ENCODE data around the gene SLIT1.

The SLIT1 gene

DNA sequence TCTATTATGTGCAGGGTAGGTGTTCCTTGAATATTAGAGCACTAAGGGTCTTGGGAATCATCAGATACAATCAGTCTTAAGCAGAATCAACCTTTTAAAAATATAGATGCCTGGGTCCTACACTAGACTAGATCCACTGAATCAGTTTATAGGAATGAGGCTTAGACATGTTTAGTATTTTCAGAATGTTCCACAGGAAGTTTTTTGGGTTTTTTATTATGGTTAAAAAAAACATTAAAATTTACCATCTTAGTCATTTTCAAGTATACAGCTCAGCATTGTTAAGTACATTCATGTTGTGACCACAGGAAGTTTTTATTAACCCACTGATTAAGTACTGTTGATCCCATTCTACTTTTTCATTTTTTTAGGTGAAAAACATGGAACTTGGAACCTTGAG lies 217.9 kb downstream of the SLIT1 start:
- Histone ChIP-seq H3K36me3 (replicated peaks) (no peaks in the 10 kb centered on the region), H3K27ac (no peak overlapping the region), H3K4me3 (ENCODE audit: low read depth, low read length) (no peak overlapping the region), H3K27me3 (replicated peaks) (no peaks in the 10 kb centered on the region)
- no peak for DNase-seq
- in situ Hi-C loops (cut with HindIII; ENCODE audit: low pct_ligation_motif_present, low sequenced_read_pairs) = no loop called here
- TF ChIP-seq, protein P1, sequence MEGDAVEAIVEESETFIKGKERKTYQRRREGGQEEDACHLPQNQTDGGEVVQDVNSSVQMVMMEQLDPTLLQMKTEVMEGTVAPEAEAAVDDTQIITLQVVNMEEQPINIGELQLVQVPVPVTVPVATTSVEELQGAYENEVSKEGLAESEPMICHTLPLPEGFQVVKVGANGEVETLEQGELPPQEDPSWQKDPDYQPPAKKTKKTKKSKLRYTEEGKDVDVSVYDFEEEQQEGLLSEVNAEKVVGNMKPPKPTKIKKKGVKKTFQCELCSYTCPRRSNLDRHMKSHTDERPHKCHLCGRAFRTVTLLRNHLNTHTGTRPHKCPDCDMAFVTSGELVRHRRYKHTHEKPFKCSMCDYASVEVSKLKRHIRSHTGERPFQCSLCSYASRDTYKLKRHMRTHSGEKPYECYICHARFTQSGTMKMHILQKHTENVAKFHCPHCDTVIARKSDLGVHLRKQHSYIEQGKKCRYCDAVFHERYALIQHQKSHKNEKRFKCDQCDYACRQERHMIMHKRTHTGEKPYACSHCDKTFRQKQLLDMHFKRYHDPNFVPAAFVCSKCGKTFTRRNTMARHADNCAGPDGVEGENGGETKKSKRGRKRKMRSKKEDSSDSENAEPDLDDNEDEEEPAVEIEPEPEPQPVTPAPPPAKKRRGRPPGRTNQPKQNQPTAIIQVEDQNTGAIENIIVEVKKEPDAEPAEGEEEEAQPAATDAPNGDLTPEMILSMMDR (IDR thresholded peaks at IDR 0.05; ENCODE audit: low read depth, low read length, missing control alignments) = no peak

DNA sequence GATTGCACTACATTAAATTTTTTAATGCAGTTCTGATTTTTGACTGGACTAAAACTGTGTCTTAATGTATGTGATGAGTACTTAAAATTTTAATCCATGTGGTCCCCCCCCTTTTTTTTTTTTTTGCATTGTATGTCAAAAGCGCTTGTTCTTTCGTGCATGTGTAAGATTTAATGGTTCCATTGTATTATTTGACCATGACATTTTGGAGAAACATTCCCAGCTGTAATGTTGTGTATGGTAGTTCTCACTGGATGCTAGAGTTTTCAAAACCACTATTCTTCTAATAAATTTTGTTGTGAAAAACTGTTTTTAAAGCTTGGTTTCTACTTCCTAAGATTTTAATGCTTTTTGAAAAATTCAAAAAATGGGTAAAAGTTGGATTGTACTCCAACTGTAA lies 221.6 kb downstream of the SLIT1 start:
- no peak overlapping the region for H3K4me3 ChIP-seq (ENCODE audit: low read depth, low read length)
- TF ChIP-seq, protein P1 (IDR thresholded peaks at IDR 0.05; ENCODE audit: low read depth, low read length, missing control alignments) = no peak
- no peak overlapping the region for H3K27ac ChIP-seq
- no peak for DNase-seq
- H3K27me3 ChIP-seq (replicated peaks) = no peaks in the 10 kb centered on the region
- H3K36me3 ChIP-seq (replicated peaks) = no peaks in the 10 kb centered on the region
- in situ Hi-C loops (cut with HindIII; ENCODE audit: low pct_ligation_motif_present, low sequenced_read_pairs) = no loop called here

DNA sequence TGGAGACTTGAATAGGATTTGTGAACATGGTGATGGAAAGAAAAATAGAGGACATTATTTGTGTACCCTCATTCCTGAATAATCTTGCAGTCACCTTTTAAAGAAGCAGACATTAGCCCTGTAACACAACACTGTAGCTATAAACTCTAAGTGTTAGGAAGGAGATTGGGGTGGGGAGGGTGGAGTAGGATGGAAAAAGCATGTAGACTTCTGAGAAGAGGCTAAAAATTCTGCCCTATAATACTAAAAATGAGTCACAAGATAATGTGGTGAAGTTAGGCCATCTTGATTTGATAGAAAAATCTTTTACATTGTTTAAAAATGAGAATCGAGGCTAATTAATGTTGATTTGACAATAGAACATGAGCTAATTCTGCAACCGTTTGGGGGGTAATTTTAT lies 224.9 kb downstream of the SLIT1 start:
- TF ChIP-seq, protein P1 (IDR thresholded peaks at IDR 0.05; ENCODE audit: low read depth, low read length, missing control alignments) = no peak
- Histone ChIP-seq H3K27ac (peak overlapping the region; percentile 19), H3K36me3 (replicated peaks) (peaks cover 1% of the 10 kb centered on the region), H3K27me3 (replicated peaks) (no peaks in the 10 kb centered on the region), H3K4me3 (ENCODE audit: low read depth, low read length) (no peak overlapping the region)
- DNase-seq = no peak
- in situ Hi-C loops (cut with HindIII; ENCODE audit: low pct_ligation_motif_present, low sequenced_read_pairs) = no loop called here

DNA sequence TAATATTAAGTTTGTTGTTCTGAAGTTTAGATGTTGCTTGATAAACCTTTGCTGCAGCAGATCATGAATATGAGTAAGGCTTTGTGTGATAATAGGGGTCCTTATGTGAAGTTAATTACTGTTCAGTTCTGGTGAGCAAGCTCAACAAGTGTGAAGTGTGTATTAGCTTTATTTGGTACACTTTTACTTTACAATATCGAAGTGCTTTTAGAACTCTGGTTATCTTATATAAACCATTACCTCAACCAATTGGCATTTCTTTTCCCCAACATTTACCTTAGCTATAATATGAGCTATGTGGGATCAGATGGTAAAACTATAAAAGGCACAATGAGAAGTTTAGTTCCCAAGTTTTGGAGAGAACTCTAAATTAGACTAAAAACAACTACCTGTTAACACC lies 226.0 kb downstream of the SLIT1 start:
- DNase-seq = no peak
- H3K27me3 ChIP-seq (replicated peaks) = no peaks in the 10 kb centered on the region
- H3K36me3 ChIP-seq (replicated peaks) = peaks cover 12% of the 10 kb centered on the region
- in situ Hi-C loops (cut with HindIII; ENCODE audit: low pct_ligation_motif_present, low sequenced_read_pairs) = no loop called here
- TF ChIP-seq, protein P1 (IDR thresholded peaks at IDR 0.05; ENCODE audit: low read depth, low read length, missing control alignments) = no peak
- H3K27ac ChIP-seq = peak overlapping the region; percentile 7
- H3K4me3 ChIP-seq (ENCODE audit: low read depth, low read length) = no peak overlapping the region

DNA sequence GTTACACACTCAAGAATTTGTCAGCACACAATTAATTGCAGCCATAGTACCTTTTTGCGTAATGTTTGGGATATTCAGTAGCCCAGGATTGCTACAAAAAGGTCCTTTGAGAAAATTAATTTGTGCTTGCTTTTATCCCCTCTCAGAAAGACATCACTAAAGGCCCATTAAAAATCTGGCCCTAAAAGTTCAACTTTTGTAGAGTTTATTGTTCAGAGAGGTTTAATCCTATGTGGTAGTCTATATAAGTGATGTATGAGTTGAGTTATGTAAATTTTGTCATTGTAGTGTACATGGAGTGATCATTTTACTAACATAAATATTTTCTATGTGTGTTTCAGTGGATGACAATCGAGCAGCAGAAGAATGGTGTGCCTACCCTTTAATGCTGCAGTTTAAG lies 227.7 kb downstream of the SLIT1 start:
- DNase-seq = no peak
- no peak overlapping the region for H3K4me3 ChIP-seq (ENCODE audit: low read depth, low read length)
- no peaks in the 10 kb centered on the region for H3K27me3 ChIP-seq (replicated peaks)
- H3K27ac ChIP-seq = no peak overlapping the region
- in situ Hi-C loops (cut with HindIII; ENCODE audit: low pct_ligation_motif_present, low sequenced_read_pairs) = no loop called here
- H3K36me3 ChIP-seq (replicated peaks) = peaks cover 13% of the 10 kb centered on the region
- TF ChIP-seq, protein P1 (IDR thresholded peaks at IDR 0.05; ENCODE audit: low read depth, low read length, missing control alignments) = no peak

DNA sequence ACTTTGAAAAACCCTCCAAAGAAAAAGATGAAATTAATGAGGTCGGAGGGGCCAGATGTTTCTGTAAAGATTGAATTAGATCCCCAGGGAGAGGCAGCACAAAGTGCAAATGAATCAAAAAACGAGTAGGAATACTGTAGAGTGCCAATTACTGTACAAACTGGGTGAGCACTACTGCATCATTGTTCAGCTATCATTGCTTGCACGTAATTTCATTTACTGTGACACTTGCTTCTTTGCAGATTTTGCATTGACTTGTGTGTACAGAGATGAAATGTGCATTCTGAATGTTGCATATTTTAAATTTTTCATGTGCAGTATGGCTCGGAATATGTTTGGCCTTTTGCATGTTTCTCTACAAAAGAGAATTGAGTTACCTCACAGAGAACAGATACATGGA lies 230.0 kb downstream of the SLIT1 start:
- TF ChIP-seq, protein P1 (IDR thresholded peaks at IDR 0.05; ENCODE audit: low read depth, low read length, missing control alignments) = no peak
- no peak overlapping the region for H3K4me3 ChIP-seq (ENCODE audit: low read depth, low read length)
- no peak overlapping the region for H3K27ac ChIP-seq
- in situ Hi-C loops (cut with HindIII; ENCODE audit: low pct_ligation_motif_present, low sequenced_read_pairs) = no loop called here
- no peaks in the 10 kb centered on the region for H3K27me3 ChIP-seq (replicated peaks)
- H3K36me3 ChIP-seq (replicated peaks) = peaks cover 13% of the 10 kb centered on the region
- DNase-seq = no peak

Measured in brain microvascular endothelial cell (primary cell).